CD4-positive, alpha-beta T cell (primary cell): ENCODE measurements around the gene SYNGAP1. TPM values are rescaled to one million over a fixed set of nuclear protein-coding genes. Genes with fewer than 3 reads are reported as not detected.
"Not testable (repeated sequence)": the region's sequence is repeated elsewhere in the genome, so short reads cannot be mapped to it uniquely, and the experiment has no call there.

Experiments used
- ATAC-seq: fragments of 200-7000 bp; cut with Tn5 transposase; one replicate; pipeline ENCODE4 v1.10.0; 2022; ENCODE audit warnings: mild to moderate bottlenecking; ENCODE audit not compliant: poor library complexity
- CTCF ChIA-PET: fragments of 350-600 bp; sonication (Branson Sonifier 250); formaldehyde crosslinking; loops from one replicate; lab custom pipeline; 2021; ENCODE audit warnings: antibody characterized with exemption, inconsistent platforms; lab: Charles Lee
- POLR2A ChIA-PET: fragments of 350-600 bp; sonication (Branson Sonifier 250); formaldehyde crosslinking; loops from one replicate; lab custom pipeline; 2021; ENCODE audit warnings: antibody characterized with exemption, inconsistent platforms; lab: Charles Lee
- DNase-seq, 14 experiments: peaks; one replicate each; pipeline ENCODE4 v3.0.0-alpha.2; 2013 to 2020; ENCODE audit warnings: mixed read lengths in 2 of 14
- H3K27ac ChIP-seq, 2 donors: one replicate each; pipeline versions ENCODE4 v1.5.1 to v1.7.0; 2013; ENCODE audit warnings: low read length in 2 of 2, low read depth in 1 of 2, mild to moderate bottlenecking in 1 of 2
- H3K27me3 ChIP-seq, 2 experiments: 1 replicate in 1 of 2; 2 replicates in 1 of 2; pipeline versions ENCODE4 v1.6.1 to v1.7.0; 2013; ENCODE audit warnings: low read length in 2 of 2, control low read depth in 1 of 2, mild to moderate bottlenecking in 1 of 2, moderate library complexity in 1 of 2; ENCODE audit not compliant: insufficient read depth in 2 of 2, control insufficient read depth in 1 of 2
- H3K36me3 ChIP-seq: one replicate; pipeline ENCODE4 v1.6.1; 2013; ENCODE audit warnings: low read length, control low read depth; ENCODE audit not compliant: insufficient read depth
- H3K4me1 ChIP-seq: one replicate; pipeline ENCODE4 v1.6.1; 2013; ENCODE audit warnings: low read length, control low read depth; ENCODE audit not compliant: insufficient read depth
- H3K4me3 ChIP-seq: one replicate; pipeline ENCODE4 v1.5.1; 2013; ENCODE audit warnings: mild to moderate bottlenecking, low read length, moderate library complexity
- H3K9me3 ChIP-seq, 2 experiments: 1 replicate in 1 of 2; 2 replicates in 1 of 2; pipeline versions ENCODE4 v1.6.1 to v1.7.0; 2013; ENCODE audit warnings: low read length in 2 of 2, mild to moderate bottlenecking in 2 of 2, control low read depth in 1 of 2, moderate library complexity in 1 of 2; ENCODE audit not compliant: control insufficient read depth in 1 of 2, insufficient read depth in 1 of 2
- H3K27ac Mint-ChIP-seq: one replicate; pipeline ENCODE4 v1.8.0; 2020; ENCODE audit warnings: mixed read lengths
- H3K27me3 Mint-ChIP-seq: one replicate; pipeline ENCODE4 v1.8.0; 2021; ENCODE audit warnings: mixed read lengths
- H3K36me3 Mint-ChIP-seq: one replicate; pipeline ENCODE4 v1.8.0; 2021; ENCODE audit warnings: low read depth, mixed read lengths
- H3K4me1 Mint-ChIP-seq: one replicate; pipeline ENCODE4 v1.8.0; 2021; ENCODE audit warnings: low read depth, mixed read lengths
- H3K4me3 Mint-ChIP-seq: one replicate; pipeline ENCODE4 v1.8.0; 2020; ENCODE audit warnings: mild to moderate bottlenecking, mixed read lengths
- H3K9me3 Mint-ChIP-seq: one replicate; pipeline ENCODE4 v1.8.0; 2020; ENCODE audit warnings: mixed read lengths
- intact Hi-C, 2 experiments: fragments of 100-400 bp; cut with DNase I in 1 of 2; cut with micrococcal nuclease in 1 of 2; formaldehyde crosslinking; loops; one replicate each; pipeline versions ENCODE4 v1.15.1 to v1.9.0; 2023 to 2025; cut with DNase I, micrococcal nuclease
- total RNA-seq, 174 experiments: library from RNA in 2 of 174; stranded (reverse) in 2 of 174; gene quantifications; one replicate each; pipeline ENCODE4 v1.2.3 and lab custom pipeline; 2021 to 2026
- TF ChIP-seq, protein P1 (sequence below): fragments of 200-600 bp; IDR thresholded peaks from one replicate; pipeline ENCODE4 v1.8.0; 2022; ENCODE audit warnings: antibody characterized with exemption, mild to moderate bottlenecking

SYNGAP1 gene
- total RNA-seq, 2 experiments from 2014 or later = 62.4 to 63.8 TPM

DNA sequence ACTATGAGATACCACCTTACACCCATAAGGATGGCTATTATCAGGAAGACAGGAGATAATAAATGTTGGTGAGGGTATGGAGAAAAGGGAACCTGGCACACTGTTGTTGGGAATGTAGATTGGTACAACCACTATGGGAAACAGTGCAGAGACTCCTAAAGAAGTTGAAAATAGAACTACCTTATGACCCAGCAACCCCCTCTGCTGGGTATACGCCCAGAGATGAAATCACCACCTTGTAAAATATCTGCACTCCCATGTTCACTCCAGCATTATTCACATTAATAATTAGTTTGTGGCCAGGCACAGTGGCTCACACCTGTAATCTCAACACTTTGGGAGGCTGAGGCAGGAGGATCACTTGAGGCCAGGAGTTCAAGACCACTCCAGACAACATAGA, 61.3 kb downstream of the SYNGAP1 start:
- Mint-ChIP-seq H3K36me3 (no peaks in the 10 kb centered on the region), H3K4me3 (no peak overlapping the region), H3K9me3 (no peaks in the 10 kb centered on the region), H3K4me1 (no peaks in the 10 kb centered on the region), H3K27ac (no peak overlapping the region), H3K27me3 (no peaks in the 10 kb centered on the region)
- TF ChIP-seq, protein P1, sequence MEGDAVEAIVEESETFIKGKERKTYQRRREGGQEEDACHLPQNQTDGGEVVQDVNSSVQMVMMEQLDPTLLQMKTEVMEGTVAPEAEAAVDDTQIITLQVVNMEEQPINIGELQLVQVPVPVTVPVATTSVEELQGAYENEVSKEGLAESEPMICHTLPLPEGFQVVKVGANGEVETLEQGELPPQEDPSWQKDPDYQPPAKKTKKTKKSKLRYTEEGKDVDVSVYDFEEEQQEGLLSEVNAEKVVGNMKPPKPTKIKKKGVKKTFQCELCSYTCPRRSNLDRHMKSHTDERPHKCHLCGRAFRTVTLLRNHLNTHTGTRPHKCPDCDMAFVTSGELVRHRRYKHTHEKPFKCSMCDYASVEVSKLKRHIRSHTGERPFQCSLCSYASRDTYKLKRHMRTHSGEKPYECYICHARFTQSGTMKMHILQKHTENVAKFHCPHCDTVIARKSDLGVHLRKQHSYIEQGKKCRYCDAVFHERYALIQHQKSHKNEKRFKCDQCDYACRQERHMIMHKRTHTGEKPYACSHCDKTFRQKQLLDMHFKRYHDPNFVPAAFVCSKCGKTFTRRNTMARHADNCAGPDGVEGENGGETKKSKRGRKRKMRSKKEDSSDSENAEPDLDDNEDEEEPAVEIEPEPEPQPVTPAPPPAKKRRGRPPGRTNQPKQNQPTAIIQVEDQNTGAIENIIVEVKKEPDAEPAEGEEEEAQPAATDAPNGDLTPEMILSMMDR = peak; percentile 15
- intact Hi-C loops = no loop called here
- H3K27ac ChIP-seq = no peak overlapping the region
- no peaks in the 10 kb centered on the region for H3K36me3 ChIP-seq
- H3K9me3 ChIP-seq = no peaks in the 10 kb centered on the region
- ChIA-PET POLR2A (no interaction called here), CTCF (no interaction called here)
- DNase-seq (peak in 5 of 14 experiments; percentile 10 to 38 (median 29)), ATAC-seq (no peak)
- H3K4me3 ChIP-seq = no peak overlapping the region
- H3K4me1 ChIP-seq = no peaks in the 10 kb centered on the region
- H3K27me3 ChIP-seq = no peaks in the 10 kb centered on the region

DNA sequence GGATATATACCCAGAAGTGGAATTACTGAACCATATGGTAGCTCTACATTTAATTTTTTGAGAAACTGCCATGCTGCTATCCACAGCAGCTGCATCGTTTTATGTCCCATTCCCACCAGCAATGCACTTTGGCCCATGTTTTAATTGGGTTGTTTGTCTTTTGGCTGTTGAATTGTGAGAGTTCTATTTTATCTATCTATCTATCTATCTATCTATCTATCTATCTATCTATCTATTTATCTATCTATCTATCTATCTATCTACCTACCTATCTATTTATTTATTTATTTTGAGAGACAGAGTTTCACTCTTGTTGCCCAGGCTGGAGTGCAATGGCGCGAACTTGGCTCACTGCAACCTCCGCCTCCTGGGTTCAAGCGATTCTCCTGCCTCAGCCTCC, 62.8 kb downstream of the SYNGAP1 start:
- H3K4me1 Mint-ChIP-seq, POLR2A ChIA-PET, intact Hi-C loops, CTCF ChIA-PET, H3K4me3 Mint-ChIP-seq, DNase-seq, ATAC-seq, H3K27me3 Mint-ChIP-seq, H3K27ac Mint-ChIP-seq, H3K9me3 ChIP-seq, H3K4me1 ChIP-seq, H3K9me3 Mint-ChIP-seq, H3K36me3 Mint-ChIP-seq, H3K4me3 ChIP-seq, H3K27me3 ChIP-seq, H3K36me3 ChIP-seq, H3K27ac ChIP-seq: not testable (repeated sequence)

DNA sequence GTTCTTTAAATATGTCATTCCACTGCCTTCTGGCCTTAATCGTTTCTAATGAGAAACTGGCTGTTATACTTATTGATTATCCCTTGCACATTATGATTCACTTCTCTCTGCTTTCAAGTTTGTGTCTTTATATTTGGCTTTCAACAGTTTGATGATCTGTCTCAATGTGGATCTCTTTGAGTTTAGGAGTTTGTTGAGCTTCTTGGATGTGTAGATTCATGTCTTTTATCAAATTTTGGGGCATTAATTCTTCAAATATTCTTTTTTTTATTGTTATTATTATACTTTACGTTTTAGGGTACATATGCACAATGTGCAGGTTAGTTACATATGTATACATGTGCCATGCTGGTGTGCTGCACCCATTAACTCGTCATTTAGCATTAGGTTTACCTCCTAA, 63.8 kb downstream of the SYNGAP1 start:
- H3K36me3 ChIP-seq = no peaks in the 10 kb centered on the region
- intact Hi-C loops = no loop called here
- H3K9me3 ChIP-seq = no peaks in the 10 kb centered on the region
- no peak overlapping the region for H3K4me3 ChIP-seq
- ChIA-PET POLR2A (no interaction called here), CTCF (no interaction called here)
- no peaks in the 10 kb centered on the region for H3K4me1 Mint-ChIP-seq
- no peaks in the 10 kb centered on the region for H3K27me3 Mint-ChIP-seq
- no peaks in the 10 kb centered on the region for H3K4me1 ChIP-seq
- DNase-seq (no peak), ATAC-seq (no peak)
- no peak overlapping the region for H3K4me3 Mint-ChIP-seq
- TF ChIP-seq, protein P1 = no peak
- H3K27ac Mint-ChIP-seq = no peak overlapping the region
- no peaks in the 10 kb centered on the region for H3K36me3 Mint-ChIP-seq
- peaks cover 0 to 3% of the 10 kb centered on the region in 2 experiments for H3K27me3 ChIP-seq
- no peak overlapping the region for H3K27ac ChIP-seq
- H3K9me3 Mint-ChIP-seq = no peaks in the 10 kb centered on the region

DNA sequence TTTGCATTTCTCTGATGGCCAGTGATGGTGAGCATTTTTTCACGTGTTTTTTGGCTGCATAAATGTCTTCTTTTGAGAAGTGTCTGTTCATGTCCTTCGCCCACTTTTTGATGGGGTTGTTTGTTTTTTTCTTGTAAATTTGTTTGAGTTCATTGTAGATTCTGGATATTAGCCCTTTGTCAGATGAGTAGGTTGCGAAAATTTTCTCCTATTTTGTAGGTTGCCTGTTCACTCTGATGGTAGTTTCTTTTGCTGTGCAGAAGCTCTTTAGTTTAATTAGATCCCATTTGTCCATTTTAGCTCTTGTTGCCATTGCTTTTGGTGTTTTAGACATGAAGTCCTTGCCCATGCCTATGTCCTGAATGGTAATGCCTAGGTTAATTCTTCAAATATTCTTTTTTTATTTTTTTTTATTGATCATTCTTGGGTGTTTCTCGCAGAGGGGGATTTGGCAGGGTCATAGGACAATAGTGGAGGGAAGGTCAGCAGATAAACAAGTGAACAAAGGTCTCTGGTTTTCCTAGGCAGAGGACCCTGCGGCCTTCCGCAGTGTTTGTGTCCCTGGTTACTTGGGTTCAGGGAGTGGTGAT, 64.9 kb downstream of the SYNGAP1 start:
- POLR2A ChIA-PET, H3K27me3 Mint-ChIP-seq, H3K36me3 Mint-ChIP-seq, H3K27ac ChIP-seq, CTCF ChIA-PET, H3K36me3 ChIP-seq, H3K4me1 ChIP-seq, H3K9me3 Mint-ChIP-seq, H3K4me1 Mint-ChIP-seq, DNase-seq, H3K4me3 Mint-ChIP-seq, ATAC-seq, H3K27ac Mint-ChIP-seq, H3K27me3 ChIP-seq, intact Hi-C loops, H3K4me3 ChIP-seq, H3K9me3 ChIP-seq: not testable (repeated sequence)

DNA sequence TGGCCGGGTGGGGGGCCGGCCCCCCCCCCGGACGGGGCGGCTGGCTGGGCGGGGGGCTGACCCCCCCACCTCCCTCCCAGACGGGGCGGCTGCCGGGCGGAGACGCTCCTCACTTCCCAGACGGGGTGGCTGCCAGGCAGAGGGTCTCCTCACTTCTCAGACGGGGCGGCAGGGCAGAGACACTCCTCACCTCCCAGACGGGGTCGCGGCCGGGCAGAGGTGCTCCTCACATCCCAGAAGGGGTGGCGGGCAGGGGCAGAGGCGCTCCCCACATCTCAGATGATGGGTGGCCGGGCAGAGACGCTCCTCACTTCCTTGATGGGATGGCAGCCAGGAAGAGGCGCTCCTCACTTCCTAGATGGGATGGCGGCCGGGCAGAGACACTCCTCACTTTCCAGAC, 65.8 kb downstream of the SYNGAP1 start:
- H3K9me3 Mint-ChIP-seq, H3K27ac Mint-ChIP-seq, CTCF ChIA-PET, H3K4me3 ChIP-seq, H3K9me3 ChIP-seq, H3K27me3 Mint-ChIP-seq, POLR2A ChIA-PET, H3K27ac ChIP-seq, H3K4me3 Mint-ChIP-seq, ATAC-seq, DNase-seq, H3K4me1 Mint-ChIP-seq, H3K27me3 ChIP-seq, H3K4me1 ChIP-seq, H3K36me3 Mint-ChIP-seq, H3K36me3 ChIP-seq, intact Hi-C loops: not testable (repeated sequence)
